ENCODE data around the gene ACOXL. TPM values are rescaled to one million over a fixed set of nuclear protein-coding genes. Genes with fewer than 3 reads are reported as not detected.

The ACOXL gene
- total RNA-seq, 1 experiment from 2014 or later: not detected

- no peak overlapping the region for H3K4me2 ChIP-seq (ENCODE audit: low read depth, low read length, poor library complexity, severe bottlenecking)
- H3K9me3 ChIP-seq (ENCODE audit: low read length): no peaks in the 10 kb centered on the region
- H2AFZ ChIP-seq (ENCODE audit: low read length): no peak overlapping the region
- H3K4me3 ChIP-seq (ENCODE audit: low read length): no peak overlapping the region
- H3K36me3 ChIP-seq (ENCODE audit: insufficient read depth, low read length): no peaks in the 10 kb centered on the region
- H4K20me1 ChIP-seq (ENCODE audit: insufficient read depth, low read depth, low read length): no peaks in the 10 kb centered on the region
- no peak overlapping the region for H3K27ac ChIP-seq (ENCODE audit: low read length)
- H3K27me3 ChIP-seq (ENCODE audit: low read length): no peaks in the 10 kb centered on the region
- DNase-seq: no peak
- H3K79me2 ChIP-seq (ENCODE audit: low read length): no peaks in the 10 kb centered on the region
- no peak overlapping the region for H3K9ac ChIP-seq (ENCODE audit: low read length)
- H3K4me1 ChIP-seq (ENCODE audit: low read length): peaks cover 63% of the 10 kb centered on the region
- no peaks in the 10 kb centered on the region for H3K9me2 ChIP-seq (replicated peaks; ENCODE audit: insufficient read depth, low read length)
Measured at GRCh38 chr2:111034146-111034545, 301.8 kb downstream of the ACOXL start.

- no peak for DNase-seq
- Histone ChIP-seq H3K9ac (ENCODE audit: low read length) (no peak overlapping the region), H3K79me2 (ENCODE audit: low read length) (no peaks in the 10 kb centered on the region), H3K36me3 (ENCODE audit: insufficient read depth, low read length) (no peaks in the 10 kb centered on the region), H3K4me1 (ENCODE audit: low read length) (peaks cover 65% of the 10 kb centered on the region), H3K27ac (ENCODE audit: low read length) (no peak overlapping the region), H3K9me3 (ENCODE audit: low read length) (no peaks in the 10 kb centered on the region), H4K20me1 (ENCODE audit: insufficient read depth, low read depth, low read length) (no peaks in the 10 kb centered on the region), H3K4me3 (ENCODE audit: low read length) (no peak overlapping the region), H3K27me3 (ENCODE audit: low read length) (no peaks in the 10 kb centered on the region), H3K9me2 (replicated peaks; ENCODE audit: insufficient read depth, low read length) (no peaks in the 10 kb centered on the region), H3K4me2 (ENCODE audit: low read depth, low read length, poor library complexity, severe bottlenecking) (no peak overlapping the region), H2AFZ (ENCODE audit: low read length) (no peak overlapping the region)
Measured at GRCh38 chr2:111034606-111035005, 302.2 kb downstream of the ACOXL start.

- DNase-seq: peak; percentile 72
- Histone ChIP-seq H2AFZ (ENCODE audit: low read length) (no peak overlapping the region), H3K4me2 (ENCODE audit: low read depth, low read length, poor library complexity, severe bottlenecking) (peak overlapping the region; percentile 54)
Measured at GRCh38 chr2:111035830-111036441, 303.6 kb downstream of the ACOXL start.

GRCh38 chr2:111037128-111037527, 304.8 kb downstream of the ACOXL start:
- Histone ChIP-seq H3K27ac (ENCODE audit: low read length) (no peak overlapping the region), H3K9me2 (replicated peaks; ENCODE audit: insufficient read depth, low read length) (no peaks in the 10 kb centered on the region), H3K27me3 (ENCODE audit: low read length) (no peaks in the 10 kb centered on the region), H3K4me1 (ENCODE audit: low read length) (peaks cover 67% of the 10 kb centered on the region), H3K79me2 (ENCODE audit: low read length) (no peaks in the 10 kb centered on the region), H3K4me2 (ENCODE audit: low read depth, low read length, poor library complexity, severe bottlenecking) (peak overlapping the region; percentile 54), H4K20me1 (ENCODE audit: insufficient read depth, low read depth, low read length) (no peaks in the 10 kb centered on the region), H3K36me3 (ENCODE audit: insufficient read depth, low read length) (no peaks in the 10 kb centered on the region), H3K4me3 (ENCODE audit: low read length) (no peak overlapping the region), H3K9me3 (ENCODE audit: low read length) (no peaks in the 10 kb centered on the region), H3K9ac (ENCODE audit: low read length) (peak overlapping the region; percentile 16; the same call in 1 of the 2 replicates), H2AFZ (ENCODE audit: low read length) (no peak overlapping the region)
- DNase-seq: no peak

More at GRCh38 chr2:111035830-111036441, 303.6 kb downstream of the ACOXL start:
- H3K79me2 ChIP-seq (ENCODE audit: low read length): no peaks in the 10 kb centered on the region
- no peaks in the 10 kb centered on the region for H3K36me3 ChIP-seq (ENCODE audit: insufficient read depth, low read length)
- H3K4me3 ChIP-seq (ENCODE audit: low read length): no peak overlapping the region; the same call in 1 of the 2 replicates
- H3K27ac ChIP-seq (ENCODE audit: low read length): no peak overlapping the region
- no peaks in the 10 kb centered on the region for H4K20me1 ChIP-seq (ENCODE audit: insufficient read depth, low read depth, low read length)
- peaks cover 66% of the 10 kb centered on the region for H3K4me1 ChIP-seq (ENCODE audit: low read length)
- no peaks in the 10 kb centered on the region for H3K9me3 ChIP-seq (ENCODE audit: low read length)
- no peak overlapping the region for H3K9ac ChIP-seq (ENCODE audit: low read length)
- H3K9me2 ChIP-seq (replicated peaks; ENCODE audit: insufficient read depth, low read length): no peaks in the 10 kb centered on the region
- no peaks in the 10 kb centered on the region for H3K27me3 ChIP-seq (ENCODE audit: low read length)

GRCh38 chr2:111039628-111040383, 307.4 kb downstream of the ACOXL start:
- no peak overlapping the region for H2AFZ ChIP-seq (ENCODE audit: low read length)
- no peaks in the 10 kb centered on the region for H3K79me2 ChIP-seq (ENCODE audit: low read length)
- no peaks in the 10 kb centered on the region for H3K36me3 ChIP-seq (ENCODE audit: insufficient read depth, low read length)
- no peaks in the 10 kb centered on the region for H4K20me1 ChIP-seq (ENCODE audit: insufficient read depth, low read depth, low read length)
- H3K27me3 ChIP-seq (ENCODE audit: low read length): no peaks in the 10 kb centered on the region
- H3K9me3 ChIP-seq (ENCODE audit: low read length): no peaks in the 10 kb centered on the region
- H3K4me3 ChIP-seq (ENCODE audit: low read length): no peak overlapping the region
- H3K9me2 ChIP-seq (replicated peaks; ENCODE audit: insufficient read depth, low read length): no peaks in the 10 kb centered on the region
- peak; percentile 51 for DNase-seq
- no peak overlapping the region for H3K27ac ChIP-seq (ENCODE audit: low read length)
- peaks cover 73% of the 10 kb centered on the region for H3K4me1 ChIP-seq (ENCODE audit: low read length)
- no peak overlapping the region for H3K9ac ChIP-seq (ENCODE audit: low read length)
- H3K4me2 ChIP-seq (ENCODE audit: low read depth, low read length, poor library complexity, severe bottlenecking): peak overlapping the region; percentile 32

- no peak for DNase-seq
- Histone ChIP-seq H3K9ac (ENCODE audit: low read length) (no peak overlapping the region), H4K20me1 (ENCODE audit: insufficient read depth, low read depth, low read length) (no peaks in the 10 kb centered on the region), H3K9me2 (replicated peaks; ENCODE audit: insufficient read depth, low read length) (no peaks in the 10 kb centered on the region), H2AFZ (ENCODE audit: low read length) (no peak overlapping the region), H3K27ac (ENCODE audit: low read length) (no peak overlapping the region), H3K36me3 (ENCODE audit: insufficient read depth, low read length) (no peaks in the 10 kb centered on the region), H3K27me3 (ENCODE audit: low read length) (no peaks in the 10 kb centered on the region), H3K79me2 (ENCODE audit: low read length) (no peaks in the 10 kb centered on the region), H3K4me3 (ENCODE audit: low read length) (no peak overlapping the region), H3K4me2 (ENCODE audit: low read depth, low read length, poor library complexity, severe bottlenecking) (no peak overlapping the region), H3K9me3 (ENCODE audit: low read length) (no peaks in the 10 kb centered on the region), H3K4me1 (ENCODE audit: low read length) (peaks cover 63% of the 10 kb centered on the region)
Measured at GRCh38 chr2:111041398-111042202, 309.2 kb downstream of the ACOXL start.

GRCh38 chr2:111042261-111042660, 309.9 kb downstream of the ACOXL start:
- H3K4me3 ChIP-seq (ENCODE audit: low read length): no peak overlapping the region
- H2AFZ ChIP-seq (ENCODE audit: low read length): no peak overlapping the region
- H3K4me1 ChIP-seq (ENCODE audit: low read length): peaks cover 56% of the 10 kb centered on the region
- H3K9me2 ChIP-seq (replicated peaks; ENCODE audit: insufficient read depth, low read length): no peaks in the 10 kb centered on the region
- H3K36me3 ChIP-seq (ENCODE audit: insufficient read depth, low read length): no peaks in the 10 kb centered on the region
- DNase-seq: no peak
- no peaks in the 10 kb centered on the region for H3K9me3 ChIP-seq (ENCODE audit: low read length)
- H3K27me3 ChIP-seq (ENCODE audit: low read length): no peaks in the 10 kb centered on the region
- H3K4me2 ChIP-seq (ENCODE audit: low read depth, low read length, poor library complexity, severe bottlenecking): peak overlapping the region; percentile 23
- H3K27ac ChIP-seq (ENCODE audit: low read length): no peak overlapping the region
- H3K79me2 ChIP-seq (ENCODE audit: low read length): no peaks in the 10 kb centered on the region
- H4K20me1 ChIP-seq (ENCODE audit: insufficient read depth, low read depth, low read length): no peaks in the 10 kb centered on the region
- no peak overlapping the region for H3K9ac ChIP-seq (ENCODE audit: low read length)
